WERI-Rb-1 (cell line): ENCODE measurements around the gene MUC5AC.
"Not testable (repeated sequence)": the region's sequence is repeated elsewhere in the genome, so short reads cannot be mapped to it uniquely, and the experiment has no call there.

Experiments
- DNase-seq: peaks from one replicate; pipeline ENCODE4 v3.0.0-alpha.2; 2020
- H3K27ac ChIP-seq: fragments of 250-450 bp; sonication (Bioruptor Pico); 2 replicates; pipeline ENCODE4 v1.5.1; 2020; ENCODE audit warnings: mild to moderate bottlenecking, moderate library complexity
- H3K27me3 ChIP-seq: fragments of 250-450 bp; sonication (Bioruptor Pico); 2 replicates; pipeline ENCODE4 v1.5.1; 2021; ENCODE audit warnings: mild to moderate bottlenecking, low read depth, moderate library complexity; ENCODE audit not compliant: insufficient read depth, severe bottlenecking
- H3K36me3 ChIP-seq: fragments of 250-450 bp; sonication (Bioruptor Pico); 2 replicates; pipeline ENCODE4 v1.5.1; 2020; ENCODE audit warnings: mild to moderate bottlenecking, moderate library complexity
- H3K4me3 ChIP-seq: 2 replicates; pipeline ENCODE4 v1.5.1; 2011; ENCODE audit warnings: low read depth, mild to moderate bottlenecking, control low read depth, low read length
- H3K9me3 ChIP-seq: fragments of 250-450 bp; sonication (Bioruptor Pico); 2 replicates; pipeline ENCODE4 v1.5.1; 2021; ENCODE audit warnings: mild to moderate bottlenecking, moderate library complexity; ENCODE audit not compliant: severe bottlenecking
- CTCF ChIP-seq: IDR thresholded peaks from 2 replicates; pipeline ENCODE4 v1.5.1; 2011; ENCODE audit warnings: low read depth, mild to moderate bottlenecking, control low read depth, inconsistent platforms, low read length

MUC5AC gene

GRCh38 chr11:1153105-1153950, 4.4 kb upstream of the MUC5AC start:
- Histone ChIP-seq H3K9me3 (peaks cover 4% of the 10 kb centered on the region), H3K36me3 (no peaks in the 10 kb centered on the region), H3K27ac (peak overlapping the region; percentile 19), H3K27me3 (no peaks in the 10 kb centered on the region), H3K4me3 (no peak overlapping the region)
- peak; percentile 50 for DNase-seq
- TF ChIP-seq CTCF, result no peak

GRCh38 chr11:1153951-1154493, 3.7 kb upstream of the MUC5AC start:
- Histone ChIP-seq H3K27me3 (no peaks in the 10 kb centered on the region), H3K4me3 (no peak overlapping the region), H3K36me3 (no peaks in the 10 kb centered on the region), H3K9me3 (peaks cover 4% of the 10 kb centered on the region), H3K27ac (peak overlapping the region; percentile 19; the same call in 1 of the 2 replicates)
- no peak for DNase-seq
- TF ChIP-seq CTCF, result no peak

GRCh38 chr11:1154656-1155055, 3.1 kb upstream of the MUC5AC start:
- not testable (repeated sequence) for DNase-seq, H3K27me3 ChIP-seq, H3K36me3 ChIP-seq, H3K4me3 ChIP-seq, H3K9me3 ChIP-seq, H3K27ac ChIP-seq

- no peak for DNase-seq
- peaks cover 4% of the 10 kb centered on the region for H3K9me3 ChIP-seq
- no peak for TF ChIP-seq CTCF
These were observed 2.5 kb upstream of the MUC5AC start for GRCh38 chr11:1155274-1155693.

GRCh38 chr11:1156506-1157340, 1.0 kb upstream of the MUC5AC start:
- peaks cover 4% of the 10 kb centered on the region for H3K9me3 ChIP-seq
- no peak for TF ChIP-seq CTCF
- no peak overlapping the region for H3K27ac ChIP-seq
- no peaks in the 10 kb centered on the region for H3K27me3 ChIP-seq
- H3K36me3 ChIP-seq, result no peaks in the 10 kb centered on the region
- no peak overlapping the region for H3K4me3 ChIP-seq
- no peak for DNase-seq

More at GRCh38 chr11:1155274-1155693, 2.5 kb upstream of the MUC5AC start:
- H3K27ac ChIP-seq, result no peak overlapping the region
- no peaks in the 10 kb centered on the region for H3K36me3 ChIP-seq
- H3K4me3 ChIP-seq, result no peak overlapping the region
- H3K27me3 ChIP-seq, result no peaks in the 10 kb centered on the region

- Histone ChIP-seq H3K9me3 (peaks cover 4% of the 10 kb centered on the region), H3K36me3 (no peaks in the 10 kb centered on the region), H3K4me3 (no peak overlapping the region), H3K27ac (no peak overlapping the region), H3K27me3 (no peaks in the 10 kb centered on the region)
- TF ChIP-seq CTCF, result no peak
- no peak for DNase-seq
These were observed 460 bp upstream of the MUC5AC start for GRCh38 chr11:1157341-1157644.
